ENCODE measurements around the gene KEAP1.

KEAP1 gene

GRCh38 chr19:10442698-10443097 lies 60.5 kb downstream of the KEAP1 start:
- TF ChIP-seq, protein P1, sequence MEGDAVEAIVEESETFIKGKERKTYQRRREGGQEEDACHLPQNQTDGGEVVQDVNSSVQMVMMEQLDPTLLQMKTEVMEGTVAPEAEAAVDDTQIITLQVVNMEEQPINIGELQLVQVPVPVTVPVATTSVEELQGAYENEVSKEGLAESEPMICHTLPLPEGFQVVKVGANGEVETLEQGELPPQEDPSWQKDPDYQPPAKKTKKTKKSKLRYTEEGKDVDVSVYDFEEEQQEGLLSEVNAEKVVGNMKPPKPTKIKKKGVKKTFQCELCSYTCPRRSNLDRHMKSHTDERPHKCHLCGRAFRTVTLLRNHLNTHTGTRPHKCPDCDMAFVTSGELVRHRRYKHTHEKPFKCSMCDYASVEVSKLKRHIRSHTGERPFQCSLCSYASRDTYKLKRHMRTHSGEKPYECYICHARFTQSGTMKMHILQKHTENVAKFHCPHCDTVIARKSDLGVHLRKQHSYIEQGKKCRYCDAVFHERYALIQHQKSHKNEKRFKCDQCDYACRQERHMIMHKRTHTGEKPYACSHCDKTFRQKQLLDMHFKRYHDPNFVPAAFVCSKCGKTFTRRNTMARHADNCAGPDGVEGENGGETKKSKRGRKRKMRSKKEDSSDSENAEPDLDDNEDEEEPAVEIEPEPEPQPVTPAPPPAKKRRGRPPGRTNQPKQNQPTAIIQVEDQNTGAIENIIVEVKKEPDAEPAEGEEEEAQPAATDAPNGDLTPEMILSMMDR (IDR thresholded peaks at IDR 0.05; ENCODE audit: insufficient read depth, missing control alignments) = no peak
- DNase-seq (ENCODE audit: insufficient read length, low spot score) (no peak), FAIRE-seq (no peak)

- FAIRE-seq = no peak
- no peak for DNase-seq (ENCODE audit: insufficient read length, low spot score)
- TF ChIP-seq, protein P1 (IDR thresholded peaks at IDR 0.05; ENCODE audit: insufficient read depth, missing control alignments) = no peak
Observed at GRCh38 chr19:10439588-10439987, 63.6 kb downstream of the KEAP1 start.

All from D721Med (cell line).